HG03175 (cell line): ENCODE data around the gene CAMTA1.
"Not testable (repeated sequence)": the region's sequence is repeated elsewhere in the genome, so short reads cannot be mapped to it uniquely, and the experiment has no call there.

Experiments
- ATAC-seq: cut with Tn5 transposase; IDR thresholded peaks from one replicate; pipeline ENCODE4 v1.9.1; 2021; ENCODE audit warnings: mild to moderate bottlenecking, moderate library complexity; ENCODE audit not compliant: unreplicated experiment

The CAMTA1 gene

GRCh38 chr1:7587108-7587772, 802.0 kb downstream of the CAMTA1 start:
- no peak for ATAC-seq

GRCh38 chr1:7587773-7588456, 802.7 kb downstream of the CAMTA1 start:
- no peak for ATAC-seq

- no peak for ATAC-seq
Measured at GRCh38 chr1:7588457-7588827, 803.2 kb downstream of the CAMTA1 start.

- ATAC-seq, result no peak
Measured at GRCh38 chr1:7589080-7589735, 804.0 kb downstream of the CAMTA1 start.

GRCh38 chr1:7589774-7590425, 804.6 kb downstream of the CAMTA1 start:
- ATAC-seq, result no peak

GRCh38 chr1:7590426-7590790, 805.2 kb downstream of the CAMTA1 start:
- no peak for ATAC-seq

GRCh38 chr1:7591565-7591964, 806.3 kb downstream of the CAMTA1 start:
- no peak for ATAC-seq

- no peak for ATAC-seq
Measured at GRCh38 chr1:7592120-7592798, 807.0 kb downstream of the CAMTA1 start.

GRCh38 chr1:7594002-7594713, 808.9 kb downstream of the CAMTA1 start:
- ATAC-seq, result no peak

- no peak for ATAC-seq
Measured at GRCh38 chr1:7594714-7595295, 809.6 kb downstream of the CAMTA1 start.

GRCh38 chr1:7595336-7595735, 810.1 kb downstream of the CAMTA1 start:
- no peak for ATAC-seq

- ATAC-seq, result no peak
Measured at GRCh38 chr1:7596126-7596965, 811.1 kb downstream of the CAMTA1 start.

- ATAC-seq, result not testable (repeated sequence)
Measured at GRCh38 chr1:7598058-7598457, 812.8 kb downstream of the CAMTA1 start.

- not testable (repeated sequence) for ATAC-seq
Measured at GRCh38 chr1:7604906-7605305, 819.7 kb downstream of the CAMTA1 start.

GRCh38 chr1:7606096-7606495, 820.8 kb downstream of the CAMTA1 start:
- no peak for ATAC-seq

GRCh38 chr1:7607097-7607496, 821.8 kb downstream of the CAMTA1 start:
- ATAC-seq, result no peak

- no peak for ATAC-seq
Measured at GRCh38 chr1:7608628-7609305, 823.5 kb downstream of the CAMTA1 start.

- ATAC-seq, result no peak
Measured at GRCh38 chr1:7609311-7609994, 824.2 kb downstream of the CAMTA1 start.
